Fibroblast of lung (primary cell): ENCODE data around the gene OR8B4. TPM values are rescaled to one million over a fixed set of nuclear protein-coding genes. Genes with fewer than 3 reads are reported as not detected.
"Not testable (repeated sequence)": the region's sequence is repeated elsewhere in the genome, so short reads cannot be mapped to it uniquely, and the experiment has no call there.

ENCODE experiments used
- DNase-seq, 2 donors: peaks; one replicate each; pipeline versions ENCODE4 v3.0.0 to v3.0.0-alpha.2; 2010; ENCODE audit warnings: low read depth in 2 of 2
- H2AFZ ChIP-seq: 2 replicates; pipeline ENCODE4 v1.5.1; 2012; ENCODE audit warnings: low read length, control low read depth, inconsistent platforms
- H3K27ac ChIP-seq: 2 replicates; pipeline ENCODE4 v1.5.1; 2011; ENCODE audit warnings: low read length, control low read depth; ENCODE audit not compliant: insufficient read depth
- H3K27me3 ChIP-seq: 2 replicates; pipeline ENCODE4 v1.5.1; 2011; ENCODE audit warnings: mild to moderate bottlenecking, low read length; ENCODE audit not compliant: control insufficient read depth, insufficient read depth
- H3K36me3 ChIP-seq: 2 replicates; pipeline ENCODE4 v1.5.1; 2011; ENCODE audit warnings: low read length; ENCODE audit not compliant: control insufficient read depth, insufficient read depth
- H3K4me1 ChIP-seq: 2 replicates; pipeline ENCODE4 v1.5.1; 2011; ENCODE audit warnings: low read length; ENCODE audit not compliant: control insufficient read depth, insufficient read depth; ENCODE audit errors: extremely low read depth
- H3K4me2 ChIP-seq: 2 replicates; pipeline ENCODE4 v1.5.1; 2011; ENCODE audit warnings: low read length, control low read depth; ENCODE audit not compliant: insufficient read depth; ENCODE audit errors: extremely low read depth
- H3K4me3 ChIP-seq, 4 experiments: fragments of 200-600 bp in 1 of 4; sonication (generic) in 1 of 4; replicated peaks in 1 of 4; 2 replicates each; pipeline ENCODE4 v1.5.1; 2011 to 2016; ENCODE audit warnings: low read length in 4 of 4, low read depth in 3 of 4, mild to moderate bottlenecking in 3 of 4, control low read depth in 2 of 4, inconsistent platforms in 1 of 4, mixed read lengths in 1 of 4; ENCODE audit not compliant: insufficient read depth in 1 of 4; ENCODE audit errors: control extremely low read depth in 1 of 4
- H3K79me2 ChIP-seq: 2 replicates; pipeline ENCODE4 v1.5.1; 2012; ENCODE audit warnings: mild to moderate bottlenecking, low read length, inconsistent platforms; ENCODE audit not compliant: control insufficient read depth, insufficient read depth
- H3K9ac ChIP-seq: 2 replicates; pipeline ENCODE4 v1.5.1; 2011; ENCODE audit warnings: mild to moderate bottlenecking, low read length, control low read depth; ENCODE audit not compliant: insufficient read depth
- H3K9me3 ChIP-seq: 2 replicates; pipeline ENCODE4 v1.5.1; 2012; ENCODE audit warnings: low read depth, low read length; ENCODE audit not compliant: control insufficient read depth, insufficient read depth
- H4K20me1 ChIP-seq: 2 replicates; pipeline ENCODE4 v1.5.1; 2011; ENCODE audit warnings: low read length; ENCODE audit not compliant: control insufficient read depth, insufficient read depth; ENCODE audit errors: extremely low read depth
- EZH2 ChIP-seq: IDR thresholded peaks from 2 replicates; pipeline ENCODE4 v1.5.1; 2012; ENCODE audit warnings: low read length, control low read depth, mild to moderate bottlenecking; ENCODE audit errors: missing control alignments
- polyA plus RNA-seq, 2 donors: library from polyadenylated mRNA; depleted of rRNA in 1 of 2; stranded (reverse) in 1 of 2; unstranded in 1 of 2; fragments of >200 nt; gene quantifications; 2 replicates each; pipeline ENCODE4 v1.2.1, GENCODE V29; 2011 to 2012; ENCODE audit warnings: missing spikeins in 1 of 2
- total RNA-seq: library from RNA; depleted of rRNA; stranded (reverse); fragments of >200 nt; gene quantifications from 2 replicates; pipeline ENCODE4 v1.2.1, GENCODE V29; 2014
- TF ChIP-seq, protein P1 (sequence below), 2 donors: IDR thresholded peaks in 1 of 2; conservative IDR thresholded peaks in 1 of 2; 1 replicate in 1 of 2; 2 replicates in 1 of 2; pipeline ENCODE4 v1.5.1; 2011 to 2012; ENCODE audit warnings: low read length in 2 of 2, control low read depth in 1 of 2, inconsistent platforms in 1 of 2, low read depth in 1 of 2, mild to moderate bottlenecking in 1 of 2

Gene OR8B4
- total and polyA plus RNA-seq, 2 donors (not counting 1 experiment from before 2014, with no cell fraction given): not detected

DNA sequence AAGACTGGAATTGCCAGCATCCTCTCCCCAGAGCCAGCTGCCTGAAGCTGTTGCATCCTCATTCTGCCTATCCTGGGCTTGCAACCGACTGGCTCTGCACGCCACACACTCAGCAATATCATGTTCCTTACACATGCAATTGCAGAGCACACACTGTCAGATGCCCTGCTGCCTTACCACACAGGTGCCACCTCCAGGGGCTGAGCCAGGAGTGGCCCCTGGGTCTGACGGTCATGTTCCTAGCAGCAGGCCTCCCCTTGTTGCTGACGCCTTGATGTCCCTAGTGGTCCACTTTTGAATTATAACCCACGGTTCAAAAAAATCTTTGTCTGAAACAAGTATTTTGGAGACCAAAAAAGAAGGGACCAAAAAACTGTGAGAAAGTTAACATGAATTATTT lies 39.3 kb upstream of the OR8B4 start:
- H3K79me2 ChIP-seq: no peaks in the 10 kb centered on the region
- no peak overlapping the region for H3K4me2 ChIP-seq
- H3K27me3 ChIP-seq: no peaks in the 10 kb centered on the region
- no peaks in the 10 kb centered on the region for H3K9me3 ChIP-seq
- no peaks in the 10 kb centered on the region for H4K20me1 ChIP-seq
- H3K4me3 ChIP-seq: no peak overlapping the region
- no peaks in the 10 kb centered on the region for H3K4me1 ChIP-seq
- no peak for TF ChIP-seq EZH2
- TF ChIP-seq, protein P1, sequence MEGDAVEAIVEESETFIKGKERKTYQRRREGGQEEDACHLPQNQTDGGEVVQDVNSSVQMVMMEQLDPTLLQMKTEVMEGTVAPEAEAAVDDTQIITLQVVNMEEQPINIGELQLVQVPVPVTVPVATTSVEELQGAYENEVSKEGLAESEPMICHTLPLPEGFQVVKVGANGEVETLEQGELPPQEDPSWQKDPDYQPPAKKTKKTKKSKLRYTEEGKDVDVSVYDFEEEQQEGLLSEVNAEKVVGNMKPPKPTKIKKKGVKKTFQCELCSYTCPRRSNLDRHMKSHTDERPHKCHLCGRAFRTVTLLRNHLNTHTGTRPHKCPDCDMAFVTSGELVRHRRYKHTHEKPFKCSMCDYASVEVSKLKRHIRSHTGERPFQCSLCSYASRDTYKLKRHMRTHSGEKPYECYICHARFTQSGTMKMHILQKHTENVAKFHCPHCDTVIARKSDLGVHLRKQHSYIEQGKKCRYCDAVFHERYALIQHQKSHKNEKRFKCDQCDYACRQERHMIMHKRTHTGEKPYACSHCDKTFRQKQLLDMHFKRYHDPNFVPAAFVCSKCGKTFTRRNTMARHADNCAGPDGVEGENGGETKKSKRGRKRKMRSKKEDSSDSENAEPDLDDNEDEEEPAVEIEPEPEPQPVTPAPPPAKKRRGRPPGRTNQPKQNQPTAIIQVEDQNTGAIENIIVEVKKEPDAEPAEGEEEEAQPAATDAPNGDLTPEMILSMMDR (conservative IDR thresholded peaks at IDR 0.05 in 1 of 2, IDR thresholded peaks at IDR 0.05 in 1 of 2; ENCODE audit: low read depth in 1 of 2, low read length in 2 of 2): no peak
- no peak overlapping the region for H3K27ac ChIP-seq
- H2AFZ ChIP-seq: no peak overlapping the region
- DNase-seq: no peak
- no peaks in the 10 kb centered on the region for H3K36me3 ChIP-seq
- H3K9ac ChIP-seq: no peak overlapping the region

DNA sequence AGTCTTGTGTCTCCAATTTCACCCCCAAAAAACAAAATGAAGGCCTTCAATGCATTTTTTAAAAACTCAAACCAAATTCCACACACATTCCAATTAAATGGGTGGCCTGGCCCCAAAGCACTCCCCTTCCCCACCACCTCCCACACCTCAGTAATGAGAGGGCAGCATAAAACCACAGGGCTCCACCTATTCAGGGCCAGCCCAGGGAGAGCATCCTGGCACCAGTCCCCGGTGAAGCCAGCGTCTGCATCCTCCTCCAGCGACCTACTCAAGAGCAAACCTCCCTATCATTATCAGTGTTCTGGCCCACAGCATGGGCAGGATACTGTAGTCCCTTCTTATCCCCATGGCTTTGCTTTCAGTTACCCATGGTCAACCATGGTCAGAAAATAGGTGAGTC lies 38.7 kb upstream of the OR8B4 start:
- no peaks in the 10 kb centered on the region for H3K27me3 ChIP-seq
- no peaks in the 10 kb centered on the region for H3K4me1 ChIP-seq
- no peak overlapping the region for H3K4me3 ChIP-seq
- no peak overlapping the region for H3K4me2 ChIP-seq
- no peak overlapping the region for H3K9ac ChIP-seq
- no peak overlapping the region for H3K27ac ChIP-seq
- H2AFZ ChIP-seq: no peak overlapping the region
- no peaks in the 10 kb centered on the region for H3K79me2 ChIP-seq
- no peaks in the 10 kb centered on the region for H3K36me3 ChIP-seq
- TF ChIP-seq, protein P1 (conservative IDR thresholded peaks at IDR 0.05 in 1 of 2, IDR thresholded peaks at IDR 0.05 in 1 of 2; ENCODE audit: low read depth in 1 of 2, low read length in 2 of 2): no peak
- no peak for TF ChIP-seq EZH2
- no peaks in the 10 kb centered on the region for H4K20me1 ChIP-seq
- no peak for DNase-seq
- H3K9me3 ChIP-seq: no peaks in the 10 kb centered on the region

DNA sequence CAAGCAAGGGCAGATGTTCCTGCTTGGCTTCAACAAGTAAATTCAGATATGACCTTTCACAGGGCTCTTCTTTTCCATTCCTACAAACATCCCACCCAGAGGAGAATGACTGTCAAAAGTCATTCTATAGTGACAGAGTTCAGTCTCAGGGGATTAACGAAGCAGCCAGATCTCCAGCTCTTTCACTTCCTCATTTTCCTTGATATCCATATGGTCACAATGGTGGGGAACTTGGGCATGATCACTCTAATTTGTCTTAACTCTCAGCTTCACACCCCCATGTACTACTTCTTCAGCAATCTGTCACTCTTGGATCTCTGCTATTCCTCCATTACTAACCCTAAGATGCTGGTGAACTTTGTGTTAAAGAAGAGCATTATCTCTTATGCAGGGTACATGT lies 35.8 kb upstream of the OR8B4 start:
- no peak for DNase-seq
- no peak overlapping the region for H3K9ac ChIP-seq
- TF ChIP-seq, protein P1 (conservative IDR thresholded peaks at IDR 0.05 in 1 of 2, IDR thresholded peaks at IDR 0.05 in 1 of 2; ENCODE audit: low read depth in 1 of 2, low read length in 2 of 2): no peak
- no peak for TF ChIP-seq EZH2
- no peak overlapping the region for H2AFZ ChIP-seq
- H3K4me1 ChIP-seq: no peaks in the 10 kb centered on the region
- H3K27me3 ChIP-seq: no peaks in the 10 kb centered on the region
- no peak overlapping the region for H3K4me3 ChIP-seq
- H3K79me2 ChIP-seq: no peaks in the 10 kb centered on the region
- no peaks in the 10 kb centered on the region for H3K9me3 ChIP-seq
- no peak overlapping the region for H3K4me2 ChIP-seq
- H3K36me3 ChIP-seq: no peaks in the 10 kb centered on the region
- no peaks in the 10 kb centered on the region for H4K20me1 ChIP-seq
- H3K27ac ChIP-seq: no peak overlapping the region

DNA sequence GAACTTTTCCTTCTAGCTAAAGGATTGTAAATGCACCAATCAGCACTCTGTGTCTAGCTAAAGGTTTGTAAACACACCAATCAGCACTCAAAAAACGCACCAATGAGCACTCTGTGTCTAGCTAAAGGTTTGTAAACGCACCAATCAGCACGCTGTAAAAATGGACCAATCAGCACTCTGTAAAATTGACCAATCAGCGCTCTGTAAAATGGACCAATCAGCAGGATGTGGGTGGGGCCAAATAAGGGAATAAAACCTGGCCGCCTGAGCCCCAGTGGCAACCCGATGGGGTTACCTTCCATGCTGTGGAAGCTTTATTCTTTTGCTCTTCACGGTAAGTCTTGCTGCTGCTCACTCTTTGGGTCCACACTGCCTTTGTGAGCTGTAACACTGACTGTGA lies 34.7 kb upstream of the OR8B4 start:
- not testable (repeated sequence) for H3K4me3 ChIP-seq, H2AFZ ChIP-seq, H3K27ac ChIP-seq, H3K36me3 ChIP-seq, H3K79me2 ChIP-seq, H3K9ac ChIP-seq, H3K9me3 ChIP-seq, H3K4me1 ChIP-seq, H3K4me2 ChIP-seq, H3K27me3 ChIP-seq, DNase-seq, H4K20me1 ChIP-seq
